ENCODE results near the gene GABRB3.
"Not testable (repeated sequence)": the region's sequence is repeated elsewhere in the genome, so short reads cannot be mapped to it uniquely, and the experiment has no call there.

Gene GABRB3

GRCh38 chr15:26736502-26737248 lies 36.2 kb downstream of the GABRB3 start:
- DNase-seq (ENCODE audit: low read depth in 2 of 2) = no peak

- DNase-seq (ENCODE audit: low read depth in 2 of 2) = no peak
These were observed 40.9 kb downstream of the GABRB3 start for GRCh38 chr15:26731965-26732364.

- DNase-seq (ENCODE audit: low read depth in 2 of 2) = no peak
These were observed 43.3 kb downstream of the GABRB3 start for GRCh38 chr15:26729581-26729980.

- DNase-seq (ENCODE audit: low read depth in 2 of 2) = no peak
These were observed 43.8 kb downstream of the GABRB3 start for GRCh38 chr15:26729030-26729429.

GRCh38 chr15:26724381-26725150 lies 48.3 kb downstream of the GABRB3 start:
- DNase-seq (ENCODE audit: low read depth in 2 of 2) = no peak

- no peak for DNase-seq (ENCODE audit: low read depth in 2 of 2)
These were observed 50.2 kb downstream of the GABRB3 start for GRCh38 chr15:26722621-26723160.

GRCh38 chr15:26721232-26721967 lies 51.5 kb downstream of the GABRB3 start:
- no peak for DNase-seq (ENCODE audit: low read depth in 2 of 2)

GRCh38 chr15:26720546-26720945 lies 52.3 kb downstream of the GABRB3 start:
- no peak for DNase-seq (ENCODE audit: low read depth in 2 of 2)

GRCh38 chr15:26719866-26720265 lies 53.0 kb downstream of the GABRB3 start:
- DNase-seq (ENCODE audit: low read depth in 2 of 2) = not testable (repeated sequence)

GRCh38 chr15:26716069-26716468 lies 56.8 kb downstream of the GABRB3 start:
- DNase-seq (ENCODE audit: low read depth in 2 of 2) = no peak

GRCh38 chr15:26713498-26713897 lies 59.4 kb downstream of the GABRB3 start:
- no peak for DNase-seq (ENCODE audit: low read depth in 2 of 2)

- no peak for DNase-seq (ENCODE audit: low read depth in 2 of 2)
These were observed 60.5 kb downstream of the GABRB3 start for GRCh38 chr15:26712335-26712734.

- no peak for DNase-seq (ENCODE audit: low read depth in 2 of 2)
These were observed 61.4 kb downstream of the GABRB3 start for GRCh38 chr15:26711445-26711844.

- DNase-seq (ENCODE audit: low read depth in 2 of 2) = no peak
These were observed 70.5 kb downstream of the GABRB3 start for GRCh38 chr15:26702381-26702780.

GRCh38 chr15:26698555-26698954 lies 74.3 kb downstream of the GABRB3 start:
- no peak for DNase-seq (ENCODE audit: low read depth in 2 of 2)

- DNase-seq (ENCODE audit: low read depth in 2 of 2) = no peak
These were observed 75.0 kb downstream of the GABRB3 start for GRCh38 chr15:26697913-26698312.

- no peak for DNase-seq (ENCODE audit: low read depth in 2 of 2)
These were observed 81.6 kb downstream of the GABRB3 start for GRCh38 chr15:26691249-26691648.

GRCh38 chr15:26690778-26691177 lies 82.1 kb downstream of the GABRB3 start:
- DNase-seq (ENCODE audit: low read depth in 2 of 2) = no peak

- no peak for DNase-seq (ENCODE audit: low read depth in 2 of 2)
These were observed 83.4 kb downstream of the GABRB3 start for GRCh38 chr15:26689462-26689861.

GRCh38 chr15:26686547-26687187 lies 86.2 kb downstream of the GABRB3 start:
- DNase-seq (ENCODE audit: low read depth in 2 of 2) = no peak

GRCh38 chr15:26682598-26683164 lies 90.2 kb downstream of the GABRB3 start:
- no peak for DNase-seq (ENCODE audit: low read depth in 2 of 2)
